ENCODE measurements around the gene GADL1. TPM values are rescaled to one million over a fixed set of nuclear protein-coding genes. Genes with fewer than 3 reads are reported as not detected.

The GADL1 gene
- total RNA-seq, 2 donors from 2014 or later: not detected

- 51 to 60% methylated on average over 3 of the region's 3 CpGs for WGBS, 2 donors
- intact Hi-C loops (cut with DNase I): loop anchor here (5.0 kb wide), 1 partner anchor 362 kb away; no protein-coding TSS in a partner anchor
- peak; percentile 9 to 47 (median 24) for DNase-seq
Measured at GRCh38 chr3:30770387-30770786, 124.1 kb downstream of the GADL1 start.

GRCh38 chr3:30768703-30769550, 125.5 kb downstream of the GADL1 start:
- H3K27ac ChIP-seq: no peak overlapping the region
- no peaks in the 10 kb centered on the region for H3K9me3 ChIP-seq
- peak; percentile 69 to 84 (median 72) for DNase-seq
- peaks cover 6% of the 10 kb centered on the region for H3K4me1 ChIP-seq
- intact Hi-C loops (cut with DNase I): no loop called here
- no peak overlapping the region for H3K4me3 ChIP-seq
- peak; percentile 56 for ATAC-seq
- H3K27me3 ChIP-seq: no peaks in the 10 kb centered on the region
- TF ChIP-seq POLR2A (IDR thresholded peaks at IDR 0.05) (no peak), CTCF (IDR thresholded peaks at IDR 0.05) (peak; percentile 46 to 73 (median 66))
- 47 to 52% methylated on average over 9 of the region's 9 CpGs for WGBS, 2 donors
- H3K36me3 ChIP-seq (replicated peaks in 1 of 2; ENCODE audit: insufficient read depth in 1 of 2, low read depth in 2 of 2): no peaks in the 10 kb centered on the region

More at GRCh38 chr3:30770387-30770786, 124.1 kb downstream of the GADL1 start:
- no peak for TF ChIP-seq CTCF (IDR thresholded peaks at IDR 0.05)
- no peak for TF ChIP-seq POLR2A (IDR thresholded peaks at IDR 0.05)
- no peaks in the 10 kb centered on the region for H3K9me3 ChIP-seq
- peaks cover 6% of the 10 kb centered on the region for H3K4me1 ChIP-seq
- no peak overlapping the region for H3K4me3 ChIP-seq
- H3K27ac ChIP-seq: no peak overlapping the region
- no peaks in the 10 kb centered on the region for H3K27me3 ChIP-seq
- peak; percentile 75 for ATAC-seq
- no peaks in the 10 kb centered on the region for H3K36me3 ChIP-seq (replicated peaks in 1 of 2; ENCODE audit: insufficient read depth in 1 of 2, low read depth in 2 of 2)

GRCh38 chr3:30768046-30768445, 126.4 kb downstream of the GADL1 start:
- no peak for DNase-seq
- no peak for TF ChIP-seq CTCF (IDR thresholded peaks at IDR 0.05)
- no peak for TF ChIP-seq POLR2A (IDR thresholded peaks at IDR 0.05)
- no peak for ATAC-seq
- Histone ChIP-seq H3K27me3 (no peaks in the 10 kb centered on the region), H3K4me1 (peaks cover 6% of the 10 kb centered on the region), H3K9me3 (no peaks in the 10 kb centered on the region), H3K4me3 (no peak overlapping the region), H3K36me3 (replicated peaks in 1 of 2; ENCODE audit: insufficient read depth in 1 of 2, low read depth in 2 of 2) (no peaks in the 10 kb centered on the region), H3K27ac (no peak overlapping the region)
- intact Hi-C loops (cut with DNase I): no loop called here
- 20 to 43% methylated on average over 1 of the region's 1 CpG for WGBS, 2 donors

GRCh38 chr3:30766522-30766921, 127.9 kb downstream of the GADL1 start:
- H3K4me3 ChIP-seq: no peak overlapping the region
- H3K9me3 ChIP-seq: no peaks in the 10 kb centered on the region
- no peak overlapping the region for H3K27ac ChIP-seq
- H3K36me3 ChIP-seq (replicated peaks in 1 of 2; ENCODE audit: insufficient read depth in 1 of 2, low read depth in 2 of 2): no peaks in the 10 kb centered on the region
- intact Hi-C loops (cut with DNase I): no loop called here
- TF ChIP-seq POLR2A (IDR thresholded peaks at IDR 0.05) (no peak), CTCF (IDR thresholded peaks at IDR 0.05) (no peak)
- no peak for ATAC-seq
- no peaks in the 10 kb centered on the region for H3K27me3 ChIP-seq
- no peak for DNase-seq
- H3K4me1 ChIP-seq: peaks cover 6% of the 10 kb centered on the region

- WGBS, 2 donors: 59 to 74% methylated on average over 4 of the region's 4 CpGs
- Histone ChIP-seq H3K9me3 (no peaks in the 10 kb centered on the region), H3K4me3 (no peak overlapping the region), H3K36me3 (replicated peaks in 1 of 2; ENCODE audit: insufficient read depth in 1 of 2, low read depth in 2 of 2) (no peaks in the 10 kb centered on the region), H3K27me3 (no peaks in the 10 kb centered on the region), H3K4me1 (peaks cover 6% of the 10 kb centered on the region), H3K27ac (no peak overlapping the region)
- no peak for ATAC-seq
- intact Hi-C loops (cut with DNase I): no loop called here
- TF ChIP-seq CTCF (IDR thresholded peaks at IDR 0.05): no peak
- no peak for TF ChIP-seq POLR2A (IDR thresholded peaks at IDR 0.05)
- DNase-seq: no peak
Measured at GRCh38 chr3:30764891-30765290, 129.6 kb downstream of the GADL1 start.
